ENCODE results near the gene RGS7BP. TPM values are rescaled to one million over a fixed set of nuclear protein-coding genes. Genes with fewer than 3 reads are reported as not detected.
A peak's percentile ranks its signal among the peaks of the same experiment; 100 is the strongest.

Gene RGS7BP
- total RNA-seq, 1 experiment from 2014 or later, result 3.1 TPM

GRCh38 chr5:64619609-64620008 lies 113.8 kb downstream of the RGS7BP start:
- intact Hi-C loops (cut with micrococcal nuclease; ENCODE audit: unreplicated experiment), result loop anchor here (10.0 kb wide), 1 partner anchor 1215 kb away; no protein-coding TSS in a partner anchor
- no TSS peak for BruUV-seq (replicated peaks)
- no peak for TF ChIP-seq CTCF (conservative IDR thresholded peaks at IDR 0.05; ENCODE audit: low read depth, low read length)
- no peak for TF ChIP-seq EZH2 (IDR thresholded peaks at IDR 0.05; ENCODE audit: borderline replicate concordance, low read depth, low read length, poor library complexity, severe bottlenecking)
- H3K36me3 ChIP-seq (ENCODE audit: insufficient read depth, low read length, poor library complexity, severe bottlenecking), result no peaks in the 10 kb centered on the region
- peaks cover 23% of the 10 kb centered on the region for H3K27me3 ChIP-seq (replicated peaks; ENCODE audit: insufficient read depth, low read depth, low read length, poor library complexity)
- no peaks in the 10 kb centered on the region for H3K4me1 ChIP-seq (ENCODE audit: insufficient read depth, low read length, poor library complexity, severe bottlenecking)
- H3K4me3 ChIP-seq (ENCODE audit: low read depth, low read length, poor library complexity, severe bottlenecking), result no peak overlapping the region
- no peak for DNase-seq (ENCODE audit: low spot score)
- no peak overlapping the region for H3K27ac ChIP-seq (ENCODE audit: low read depth, low read length, poor library complexity, severe bottlenecking)
- CTCF ChIA-PET, result no interaction called here
- H3K9me3 ChIP-seq (ENCODE audit: low read depth, low read length, poor library complexity, severe bottlenecking), result no peaks in the 10 kb centered on the region
- POLR2A ChIA-PET (ENCODE audit: low non-redundant PET), result no interaction called here

GRCh38 chr5:64622991-64623390 lies 117.2 kb downstream of the RGS7BP start:
- TF ChIP-seq CTCF (conservative IDR thresholded peaks at IDR 0.05; ENCODE audit: low read depth, low read length) (no peak), EZH2 (IDR thresholded peaks at IDR 0.05; ENCODE audit: borderline replicate concordance, low read depth, low read length, poor library complexity, severe bottlenecking) (no peak)
- ChIA-PET CTCF (no interaction called here), POLR2A (ENCODE audit: low non-redundant PET) (no interaction called here)
- H3K27ac ChIP-seq (ENCODE audit: low read depth, low read length, poor library complexity, severe bottlenecking), result no peak overlapping the region
- H3K36me3 ChIP-seq (ENCODE audit: insufficient read depth, low read length, poor library complexity, severe bottlenecking), result no peaks in the 10 kb centered on the region
- H3K4me1 ChIP-seq (ENCODE audit: insufficient read depth, low read length, poor library complexity, severe bottlenecking), result no peaks in the 10 kb centered on the region
- H3K9me3 ChIP-seq (ENCODE audit: low read depth, low read length, poor library complexity, severe bottlenecking), result no peaks in the 10 kb centered on the region
- no peak for DNase-seq (ENCODE audit: low spot score)
- H3K27me3 ChIP-seq (replicated peaks; ENCODE audit: insufficient read depth, low read depth, low read length, poor library complexity), result peaks cover 12% of the 10 kb centered on the region
- H3K4me3 ChIP-seq (ENCODE audit: low read depth, low read length, poor library complexity, severe bottlenecking), result no peak overlapping the region
- intact Hi-C loops (cut with micrococcal nuclease; ENCODE audit: unreplicated experiment), result no loop called here
- BruUV-seq (replicated peaks), result no TSS peak

GRCh38 chr5:64625678-64626077 lies 119.9 kb downstream of the RGS7BP start:
- CTCF ChIA-PET, result no interaction called here
- Histone ChIP-seq H3K27ac (ENCODE audit: low read depth, low read length, poor library complexity, severe bottlenecking) (no peak overlapping the region), H3K27me3 (replicated peaks; ENCODE audit: insufficient read depth, low read depth, low read length, poor library complexity) (peaks cover 12% of the 10 kb centered on the region), H3K9me3 (ENCODE audit: low read depth, low read length, poor library complexity, severe bottlenecking) (no peaks in the 10 kb centered on the region), H3K4me3 (ENCODE audit: low read depth, low read length, poor library complexity, severe bottlenecking) (no peak overlapping the region), H3K4me1 (ENCODE audit: insufficient read depth, low read length, poor library complexity, severe bottlenecking) (no peaks in the 10 kb centered on the region), H3K36me3 (ENCODE audit: insufficient read depth, low read length, poor library complexity, severe bottlenecking) (no peaks in the 10 kb centered on the region)
- intact Hi-C loops (cut with micrococcal nuclease; ENCODE audit: unreplicated experiment), result no loop called here
- no peak for TF ChIP-seq CTCF (conservative IDR thresholded peaks at IDR 0.05; ENCODE audit: low read depth, low read length)
- TF ChIP-seq EZH2 (IDR thresholded peaks at IDR 0.05; ENCODE audit: borderline replicate concordance, low read depth, low read length, poor library complexity, severe bottlenecking), result no peak
- peak; percentile 6 for DNase-seq (ENCODE audit: low spot score)
- POLR2A ChIA-PET (ENCODE audit: low non-redundant PET), result interaction anchor here (0.6 kb wide), 1 partner anchor 874 kb away, joined by 3 read pairs; no protein-coding TSS in a partner anchor
- BruUV-seq (replicated peaks), result no TSS peak

Measured in A673 (cell line).